A549 (cell line): ENCODE results near the gene SMAD3. TPM values are rescaled to one million over a fixed set of nuclear protein-coding genes. Genes with fewer than 3 reads are reported as not detected.

Source experiments
- ATAC-seq, 2 experiments: fragments of 200-7000 bp in 1 of 2; fragments of >200 bp in 1 of 2; cut with Nextera tagmentation in 1 of 2; cut with Tn5 transposase in 1 of 2; 3 replicates each; pipeline versions ENCODE4 v1.8.0 to v1.9.1; 2018 to 2020; ENCODE audit warnings: mild to moderate bottlenecking in 1 of 2, moderate library complexity in 1 of 2
- CTCF ChIA-PET: fragments of 300-600 bp; sonication (Branson Sonifier 250); formaldehyde crosslinking; extraction: SDS; loops from one replicate; lab custom pipeline; 2021; ENCODE audit warnings: antibody characterized with exemption, inconsistent platforms; lab: Yijun Ruan, JAX
- POLR2A ChIA-PET: fragments of 350-600 bp; formaldehyde crosslinking; extraction: SDS; loops from one replicate; lab custom pipeline; 2021; ENCODE audit warnings: antibody characterized with exemption, inconsistent platforms; lab: Yijun Ruan, JAX
- DNase-seq, 2 experiments: peaks; one replicate each; pipeline versions ENCODE4 v3.0.0 to v3.0.0-alpha.2; 2011 to 2016; ENCODE audit warnings: low read depth in 1 of 2, low spot score in 1 of 2
- FAIRE-seq: peaks from 2 replicates; lab custom pipeline; 2011; peaks lifted over from hg19 to GRCh38; lab: Jason Lieb, UNC
- H3K27ac ChIP-seq, 2 experiments: fragments of >200 bp; sonication (Bioruptor Twin); formaldehyde crosslinking; 3 replicates each; pipeline ENCODE4 v1.5.1; 2016 to 2017
- H3K4me1 ChIP-seq: fragments of >200 bp; sonication (Bioruptor Twin); formaldehyde crosslinking; 3 replicates; pipeline ENCODE4 v1.6.1; 2016
- H3K4me2 ChIP-seq: fragments of >200 bp; sonication (Bioruptor Twin); formaldehyde crosslinking; 3 replicates; pipeline ENCODE4 v1.6.1; 2016
- H3K4me3 ChIP-seq: fragments of >200 bp; sonication (Bioruptor Twin); formaldehyde crosslinking; 3 replicates; pipeline ENCODE4 v1.5.1; 2016
- H3K9me3 ChIP-seq: fragments of >200 bp; sonication (Bioruptor Twin); formaldehyde crosslinking; 3 replicates; pipeline ENCODE4 v1.6.1; 2016
- ATOH8 ChIP-seq: fragments of 250-450 bp; sonication (Bioruptor Pico); IDR thresholded peaks from 2 replicates; pipeline ENCODE4 v1.5.0; 2020; ENCODE audit warnings: low read depth, mild to moderate bottlenecking, moderate library complexity
- FOSB ChIP-seq: fragments of 250-450 bp; sonication (Bioruptor Pico); IDR thresholded peaks from 2 replicates; pipeline ENCODE4 v1.5.0; 2020; ENCODE audit warnings: mild to moderate bottlenecking, moderate library complexity
- GATA3 ChIP-seq: IDR thresholded peaks from 2 replicates; pipeline ENCODE4 v1.6.1; 2012; ENCODE audit warnings: borderline replicate concordance
- HOXA7 ChIP-seq: fragments of 250-450 bp; sonication (Bioruptor Pico); IDR thresholded peaks from 2 replicates; pipeline ENCODE4 v1.5.0; 2020; ENCODE audit warnings: mild to moderate bottlenecking, moderate library complexity
- JUN ChIP-seq, 2 experiments: fragments of >200 bp; sonication (Bioruptor Twin); formaldehyde crosslinking; IDR thresholded peaks; 2 replicates in 1 of 2; 3 replicates in 1 of 2; pipeline ENCODE4 v1.6.1; 2016 to 2017
- MAFK ChIP-seq: fragments of 450-650 bp; IDR thresholded peaks from 2 replicates; pipeline ENCODE4 v1.6.1; 2014; ENCODE audit not compliant: partially characterized antibody
- POLR2AphosphoS2 ChIP-seq: conservative IDR thresholded peaks from 2 replicates; pipeline ENCODE4 v1.6.1; 2012; ENCODE audit warnings: low read length, improper control_type of control experiment, inconsistent platforms
- RARB ChIP-seq: fragments of 250-450 bp; sonication (Bioruptor Pico); IDR thresholded peaks from 2 replicates; pipeline ENCODE4 v1.8.0; 2021; ENCODE audit warnings: mild to moderate bottlenecking, moderate library complexity
- REST ChIP-seq: fragments of 200-600 bp; sonication (generic); IDR thresholded peaks from 2 replicates; pipeline ENCODE4 v1.6.1; 2016; ENCODE audit warnings: antibody characterized with exemption, mild to moderate bottlenecking, moderate library complexity
- SREBF2 ChIP-seq: fragments of 450-650 bp; IDR thresholded peaks from 2 replicates; pipeline ENCODE4 v1.6.1; 2014; ENCODE audit warnings: mild to moderate bottlenecking, moderate library complexity
- ZC3H11A ChIP-seq: fragments of 450-650 bp; IDR thresholded peaks from 2 replicates; pipeline ENCODE4 v1.6.1; 2014; ENCODE audit warnings: antibody characterized with exemption, mild to moderate bottlenecking
- ZFP36 ChIP-seq: fragments of 450-650 bp; IDR thresholded peaks from 2 replicates; pipeline ENCODE4 v1.6.1; 2014; ENCODE audit warnings: borderline replicate concordance; ENCODE audit not compliant: partially characterized antibody
- WGBS: methylation state at CpG from one replicate; pipeline ENCODE4 v1.1.6; 2017; ENCODE audit errors: missing lambda C conversion rate; 5-methylcytosine and 5-hydroxymethylcytosine counted together
- polyA plus RNA-seq, 4 experiments: library from polyadenylated mRNA; depleted of rRNA in 3 of 4; stranded (reverse); fragments of >200 nt; fragmentation: RNase III in 1 of 4; extraction: RNeasy Plus Mini Kit Qiagen cat#74134 plus additional on column Dnase treatment in 1 of 4; gene quantifications; 2 replicates in 3 of 4; 3 replicates in 1 of 4; pipeline ENCODE4 v1.2.3, GENCODE V29; 2011 to 2017

SMAD3 gene
- polyA plus RNA-seq, 2 of the 4 experiments (the other 2 are of a cell fraction) = 74.6 to 77.2 TPM

GRCh38 chr15:67077641-67078215, 12.3 kb downstream of the SMAD3 start:
- ChIA-PET POLR2A (interaction anchor here (2.1 kb wide), 1 partner anchor 28 kb away, joined by 13 read pairs; no protein-coding TSS in a partner anchor), CTCF (interaction anchor here (1.3 to 2.0 kb wide), 3 partner anchors 13 to 226 kb away, joined by 3 to 9 read pairs (median 4); no protein-coding TSS in a partner anchor)
- peak overlapping the region; percentile 36 for H3K4me2 ChIP-seq
- H3K9me3 ChIP-seq = no peaks in the 10 kb centered on the region
- no peak for FAIRE-seq
- peak overlapping the region; percentile 1 to 80; a peak in 5 of 6 replicates for H3K27ac ChIP-seq
- 54% methylated on average over 6 of the region's 6 CpGs for WGBS
- ATAC-seq = peak; percentile 21 to 42; a peak in 5 of 6 replicates
- no peak for DNase-seq
- H3K4me3 ChIP-seq = no peak overlapping the region
- TF ChIP-seq ZFP36 (peak; percentile 60), ATOH8 (CRISPR knock-in tag) (0 out of 2 replicates have a peak, but pooled peaks have one; percentile 19), HOXA7 (CRISPR knock-in tag) (0 out of 2 replicates have a peak, but pooled peaks have one; percentile 30), SREBF2 (no peak), POLR2AphosphoS2 (peak; percentile 37; the same call in 1 of the 2 replicates)
- peaks cover 99% of the 10 kb centered on the region for H3K4me1 ChIP-seq

GRCh38 chr15:67079361-67079760, 14.0 kb downstream of the SMAD3 start:
- TF ChIP-seq MAFK (peak; percentile 60), RARB (no peak), GATA3 (no peak)
- TF ChIP-seq, all 56 proteins: peak for 1
- FAIRE-seq = no peak
- no peak overlapping the region for H3K4me3 ChIP-seq
- ATAC-seq = no peak
- peak overlapping the region in 1 of 2 experiments; percentile 62; a peak in 1 of 6 replicates for H3K27ac ChIP-seq
- ChIA-PET POLR2A (interaction anchor here (1.0 to 1.9 kb wide), 2 partner anchors 10 to 27 kb away, joined by 3 to 4 read pairs; no protein-coding TSS in a partner anchor), CTCF (interaction anchor here (0.9 to 4.2 kb wide), 9 partner anchors 14 to 224 kb away, joined by 3 to 18 read pairs (median 5); partner anchors contain the start of gene SMAD3)
- DNase-seq = no peak
- H3K9me3 ChIP-seq = no peaks in the 10 kb centered on the region
- peaks cover 99% of the 10 kb centered on the region for H3K4me1 ChIP-seq
- 79% methylated on average over 3 of the region's 3 CpGs for WGBS
- no peak overlapping the region for H3K4me2 ChIP-seq

- 92% methylated on average over 12 of the region's 12 CpGs for WGBS
- POLR2A ChIA-PET = interaction anchor here (1.0 to 1.9 kb wide), 2 partner anchors 11 to 26 kb away, joined by 3 to 4 read pairs; no protein-coding TSS in a partner anchor
- TF ChIP-seq ZFP36 (no peak), JUN (IDR thresholded peaks at IDR 0.05) (0 out of 5 replicates have a peak, but pooled peaks of 1 of the 2 experiments have one; percentile 3), REST (peak; percentile 37; the same call in 1 of the 2 replicates), ZC3H11A (no peak), FOSB (peak; percentile 17; the same call in 1 of the 2 replicates)
- TF ChIP-seq, all 56 proteins: peak for 3
Observed at GRCh38 chr15:67080118-67080899, 14.9 kb downstream of the SMAD3 start.

More at GRCh38 chr15:67080118-67080899, 14.9 kb downstream of the SMAD3 start:
- ATAC-seq (no peak), DNase-seq (no peak), FAIRE-seq (no peak)
- CTCF ChIA-PET = interaction anchor here (0.7 to 4.2 kb wide), 9 partner anchors 10 to 223 kb away, joined by 3 to 18 read pairs (median 5); partner anchors contain the start of gene SMAD3
- Histone ChIP-seq H3K27ac (peak overlapping the region in 1 of 2 experiments; percentile 62; a peak in 3 of 6 replicates), H3K4me2 (no peak overlapping the region), H3K4me3 (no peak overlapping the region), H3K9me3 (no peaks in the 10 kb centered on the region), H3K4me1 (peaks cover 99% of the 10 kb centered on the region)
